Stimulated activated effector memory CD8-positive, alpha-beta T cell treated with anti-CD3 and anti-CD28 coated beads, Interleukin-12 subunit alpha, Interleukin-12 subunit beta, amount 100 ng/mL, for 72 hours (primary cell): Measurements from ENCODE around the gene PFAS.

Source experiments
- ATAC-seq: fragments of 150-1000 bp; cut with Tn5 transposase; 2 replicates; pipeline ENCODE4 v1.10.0; 2021
- DNase-seq, 2 donors: peaks; one replicate each; pipeline ENCODE4 v3.0.0; 2021 to 2022; ENCODE audit warnings: low spot score in 2 of 2
- H3K27ac Mint-ChIP-seq: one replicate; pipeline ENCODE4 v1.8.0; 2022; ENCODE audit warnings: mild to moderate bottlenecking, mixed read lengths
- H3K36me3 Mint-ChIP-seq: one replicate; pipeline ENCODE4 v1.8.0; 2022; ENCODE audit warnings: mild to moderate bottlenecking, mixed read lengths
- H3K4me1 Mint-ChIP-seq: one replicate; pipeline ENCODE4 v1.8.0; 2022; ENCODE audit warnings: mixed read lengths
- H3K4me3 Mint-ChIP-seq: one replicate; pipeline ENCODE4 v1.8.0; 2022; ENCODE audit warnings: mild to moderate bottlenecking, mixed read lengths
- H3K9me3 Mint-ChIP-seq: one replicate; pipeline ENCODE4 v1.8.0; 2022; ENCODE audit warnings: mixed read lengths

The PFAS gene

GRCh38 chr17:8273884-8274444 is 24.9 kb downstream of the PFAS start:
- no peaks in the 10 kb centered on the region for H3K9me3 Mint-ChIP-seq
- no peaks in the 10 kb centered on the region for H3K4me1 Mint-ChIP-seq
- H3K4me3 Mint-ChIP-seq = no peak overlapping the region
- ATAC-seq (no peak), DNase-seq (no peak)
- peaks cover 29% of the 10 kb centered on the region for H3K36me3 Mint-ChIP-seq
- no peak overlapping the region for H3K27ac Mint-ChIP-seq

- H3K4me3 Mint-ChIP-seq = no peak overlapping the region
- H3K27ac Mint-ChIP-seq = no peak overlapping the region
- DNase-seq (no peak), ATAC-seq (no peak)
- no peaks in the 10 kb centered on the region for H3K4me1 Mint-ChIP-seq
- no peaks in the 10 kb centered on the region for H3K9me3 Mint-ChIP-seq
- peaks cover 21% of the 10 kb centered on the region for H3K36me3 Mint-ChIP-seq
Observed at GRCh38 chr17:8274816-8275215, 25.7 kb downstream of the PFAS start.

- no peak overlapping the region for H3K4me3 Mint-ChIP-seq
- ATAC-seq (no peak), DNase-seq (no peak)
- H3K9me3 Mint-ChIP-seq = no peaks in the 10 kb centered on the region
- peak overlapping the region; percentile 5 for H3K27ac Mint-ChIP-seq
- H3K4me1 Mint-ChIP-seq = no peaks in the 10 kb centered on the region
- H3K36me3 Mint-ChIP-seq = peaks cover 12% of the 10 kb centered on the region
Observed at GRCh38 chr17:8275421-8276290, 26.6 kb downstream of the PFAS start.

- H3K27ac Mint-ChIP-seq = no peak overlapping the region
- no peaks in the 10 kb centered on the region for H3K4me1 Mint-ChIP-seq
- DNase-seq (no peak), ATAC-seq (no peak)
- H3K36me3 Mint-ChIP-seq = no peaks in the 10 kb centered on the region
- no peaks in the 10 kb centered on the region for H3K9me3 Mint-ChIP-seq
- H3K4me3 Mint-ChIP-seq = no peak overlapping the region
Observed at GRCh38 chr17:8277317-8277716, 28.2 kb downstream of the PFAS start.

GRCh38 chr17:8282345-8282744 is 33.3 kb downstream of the PFAS start:
- no peaks in the 10 kb centered on the region for H3K9me3 Mint-ChIP-seq
- H3K4me3 Mint-ChIP-seq = no peak overlapping the region
- no peak overlapping the region for H3K27ac Mint-ChIP-seq
- peaks cover 1% of the 10 kb centered on the region for H3K4me1 Mint-ChIP-seq
- no peak for ATAC-seq
- no peak for DNase-seq
- H3K36me3 Mint-ChIP-seq = no peaks in the 10 kb centered on the region

- Mint-ChIP-seq H3K9me3 (no peaks in the 10 kb centered on the region), H3K36me3 (peaks cover 4% of the 10 kb centered on the region), H3K4me3 (no peak overlapping the region), H3K27ac (no peak overlapping the region), H3K4me1 (peaks cover 10% of the 10 kb centered on the region)
- no peak for ATAC-seq
- no peak for DNase-seq
Observed at GRCh38 chr17:8283356-8283755, 34.3 kb downstream of the PFAS start.

- DNase-seq = no peak
- peaks cover 11% of the 10 kb centered on the region for H3K36me3 Mint-ChIP-seq
- peaks cover 13% of the 10 kb centered on the region for H3K4me1 Mint-ChIP-seq
- no peak for ATAC-seq
- H3K27ac Mint-ChIP-seq = no peak overlapping the region
- no peaks in the 10 kb centered on the region for H3K9me3 Mint-ChIP-seq
- no peak overlapping the region for H3K4me3 Mint-ChIP-seq
Observed at GRCh38 chr17:8284126-8284525, 35.0 kb downstream of the PFAS start.

GRCh38 chr17:8285270-8286181 is 36.4 kb downstream of the PFAS start:
- Mint-ChIP-seq H3K9me3 (no peaks in the 10 kb centered on the region), H3K4me1 (peaks cover 27% of the 10 kb centered on the region), H3K4me3 (no peak overlapping the region), H3K27ac (no peak overlapping the region), H3K36me3 (peaks cover 18% of the 10 kb centered on the region)
- ATAC-seq (no peak), DNase-seq (no peak)

- Mint-ChIP-seq H3K36me3 (peaks cover 18% of the 10 kb centered on the region), H3K9me3 (no peaks in the 10 kb centered on the region), H3K4me3 (peak overlapping the region; percentile 95), H3K4me1 (peaks cover 39% of the 10 kb centered on the region), H3K27ac (peak overlapping the region; percentile 93)
- DNase-seq = no peak
- no peak for ATAC-seq
Observed at GRCh38 chr17:8287651-8288335, 38.7 kb downstream of the PFAS start.

- ATAC-seq = peak; percentile 91
- Mint-ChIP-seq H3K36me3 (peaks cover 18% of the 10 kb centered on the region), H3K9me3 (no peaks in the 10 kb centered on the region)
Observed at GRCh38 chr17:8288336-8289102, 39.4 kb downstream of the PFAS start, which contains the start of gene RANGRF. TSS of gene RANGRF (plus strand) at chr17:8288670. CDS start at chr17:8288789, 119 bp downstream.

GRCh38 chr17:8289103-8289397 is 40.0 kb downstream of the PFAS start:
- ATAC-seq = no peak
- peaks cover 18% of the 10 kb centered on the region for H3K36me3 Mint-ChIP-seq
- DNase-seq = no peak
- H3K4me3 Mint-ChIP-seq = peak overlapping the region; percentile 95
- peak overlapping the region; percentile 93 for H3K27ac Mint-ChIP-seq
- H3K4me1 Mint-ChIP-seq = peaks cover 46% of the 10 kb centered on the region
- H3K9me3 Mint-ChIP-seq = no peaks in the 10 kb centered on the region

More at GRCh38 chr17:8288336-8289102, 39.4 kb downstream of the PFAS start, which contains the start of gene RANGRF:
- peak within 1 kb of the TSS; percentile 95 for H3K4me3 Mint-ChIP-seq
- peaks cover 46% of the 10 kb centered on the region for H3K4me1 Mint-ChIP-seq
- peak; percentile 72 to 93 for DNase-seq
- H3K27ac Mint-ChIP-seq = peak within 1 kb of the TSS; percentile 93

GRCh38 chr17:8290043-8290442 is 41.0 kb downstream of the PFAS start:
- no peak for DNase-seq
- Mint-ChIP-seq H3K4me3 (peak overlapping the region; percentile 95), H3K36me3 (peaks cover 18% of the 10 kb centered on the region), H3K9me3 (no peaks in the 10 kb centered on the region), H3K4me1 (peaks cover 53% of the 10 kb centered on the region), H3K27ac (peak overlapping the region; percentile 30)
- ATAC-seq = no peak

GRCh38 chr17:8292639-8293395 is 43.7 kb downstream of the PFAS start:
- Mint-ChIP-seq H3K36me3 (peaks cover 18% of the 10 kb centered on the region), H3K4me1 (peaks cover 61% of the 10 kb centered on the region), H3K27ac (peak overlapping the region; percentile 5), H3K4me3 (no peak overlapping the region), H3K9me3 (no peaks in the 10 kb centered on the region)
- no peak for ATAC-seq
- DNase-seq = no peak

- no peak for DNase-seq
- ATAC-seq = no peak
- Mint-ChIP-seq H3K4me1 (peaks cover 52% of the 10 kb centered on the region), H3K9me3 (no peaks in the 10 kb centered on the region), H3K36me3 (peaks cover 7% of the 10 kb centered on the region), H3K27ac (peak overlapping the region; percentile 94), H3K4me3 (peak overlapping the region; percentile 78)
Observed at GRCh38 chr17:8294361-8294760, 45.3 kb downstream of the PFAS start.
